IMR-90 (cell line): ENCODE data around the gene WNT4. TPM values are rescaled to one million over a fixed set of nuclear protein-coding genes. Genes with fewer than 3 reads are reported as not detected.

Experiments
- ATAC-seq: fragments of 200-7000 bp; cut with Tn5 transposase; 2 replicates; pipeline ENCODE4 v1.9.1; 2020; ENCODE audit warnings: low read depth, mild to moderate bottlenecking, moderate library complexity
- BruUV-seq: library from RNA; stranded (reverse); fragments of 400-500 nt; replicated peaks from 2 replicates; lab custom pipeline; 2021; lab: Mats Ljungman, UMichigan
- CTCF ChIA-PET: fragments of 300-600 bp; formaldehyde crosslinking; extraction: SDS; loops from one replicate; lab custom pipeline; 2021; ENCODE audit warnings: antibody characterized with exemption; lab: Yijun Ruan, JAX
- POLR2A ChIA-PET: fragments of 300-600 bp; sonication (Branson Sonifier 250); formaldehyde crosslinking; loops from one replicate; lab custom pipeline; 2022; ENCODE audit warnings: antibody characterized with exemption; ENCODE audit not compliant: unreplicated experiment; lab: Charles Lee
- DNase-seq: peaks from one replicate; pipeline ENCODE4 v3.0.0; 2013
- H2AFZ ChIP-seq: replicated peaks from 2 replicates; pipeline ENCODE3; 2013; ENCODE audit warnings: low read length, mild to moderate bottlenecking; ENCODE audit not compliant: poor library complexity
- H2AK5ac ChIP-seq: 2 replicates; pipeline ENCODE4 v1.6.1; 2013; ENCODE audit warnings: low read depth, low read length, inconsistent platforms
- H2AK9ac ChIP-seq: replicated peaks from 2 replicates; pipeline ENCODE3; 2013; ENCODE audit warnings: mild to moderate bottlenecking, low read depth, low read length, moderate library complexity; ENCODE audit not compliant: poor library complexity
- H2BK120ac ChIP-seq: 2 replicates; pipeline ENCODE4 v1.6.1; 2013; ENCODE audit warnings: low read depth, low read length, inconsistent platforms
- H2BK15ac ChIP-seq: 3 replicates; pipeline ENCODE4 v1.6.1; 2013; ENCODE audit warnings: low read depth, low read length, inconsistent platforms
- H2BK20ac ChIP-seq: 2 replicates; pipeline ENCODE4 v1.6.1; 2013; ENCODE audit warnings: low read depth, mild to moderate bottlenecking, inconsistent platforms, low read length, moderate library complexity
- H2BK5ac ChIP-seq: 2 replicates; pipeline ENCODE4 v1.6.1; 2013; ENCODE audit warnings: mild to moderate bottlenecking, low read depth, low read length, inconsistent platforms; ENCODE audit not compliant: poor library complexity, severe bottlenecking
- H3K14ac ChIP-seq: replicated peaks from 2 replicates; pipeline ENCODE4 v1.6.1; 2013; ENCODE audit warnings: low read depth, low read length, inconsistent platforms
- H3K18ac ChIP-seq: 2 replicates; pipeline ENCODE4 v1.6.1; 2013; ENCODE audit warnings: low read depth, low read length, control low read depth
- H3K23ac ChIP-seq: 2 replicates; pipeline ENCODE4 v1.6.1; 2013; ENCODE audit warnings: low read depth, low read length, inconsistent platforms
- H3K27ac ChIP-seq: 2 replicates; pipeline ENCODE4 v1.5.1; 2013; ENCODE audit warnings: mild to moderate bottlenecking, control low read depth, low read length; ENCODE audit not compliant: insufficient read depth
- H3K27me3 ChIP-seq: 2 replicates; pipeline ENCODE4 v1.6.1; 2013; ENCODE audit warnings: low read length; ENCODE audit not compliant: control insufficient read depth, insufficient read depth
- H3K36me3 ChIP-seq: 2 replicates; pipeline ENCODE4 v1.6.1; 2013; ENCODE audit warnings: low read length, mixed read lengths; ENCODE audit not compliant: control insufficient read depth, insufficient read depth
- H3K4ac ChIP-seq: 2 replicates; pipeline ENCODE4 v1.6.1; 2013; ENCODE audit warnings: low read depth, low read length, inconsistent platforms
- H3K4me1 ChIP-seq: 2 replicates; pipeline ENCODE4 v1.6.1; 2013; ENCODE audit warnings: low read length, mixed read lengths; ENCODE audit not compliant: control insufficient read depth, insufficient read depth
- H3K4me2 ChIP-seq: 2 replicates; pipeline ENCODE4 v1.6.1; 2013; ENCODE audit warnings: low read depth, mild to moderate bottlenecking, control low read depth, low read length, moderate library complexity
- H3K4me3 ChIP-seq: 2 replicates; pipeline ENCODE4 v1.5.1; 2013; ENCODE audit warnings: low read depth, mild to moderate bottlenecking, control low read depth, low read length, moderate library complexity; ENCODE audit not compliant: insufficient read depth
- H3K56ac ChIP-seq: 2 replicates; pipeline ENCODE4 v1.6.1; 2013; ENCODE audit warnings: low read length, inconsistent platforms; ENCODE audit not compliant: insufficient read depth; ENCODE audit errors: extremely low read depth
- H3K79me1 ChIP-seq, 2 experiments: 2 replicates each; pipeline ENCODE4 v1.6.1; 2013; ENCODE audit warnings: low read length in 2 of 2, inconsistent platforms in 1 of 2, low read depth in 1 of 2
- H3K9ac ChIP-seq: 2 replicates; pipeline ENCODE4 v1.6.1; 2013; ENCODE audit warnings: low read depth, low read length, control low read depth
- H3K9me1 ChIP-seq: 2 replicates; pipeline ENCODE4 v1.6.1; 2013; ENCODE audit warnings: low read length, inconsistent platforms; ENCODE audit not compliant: insufficient read depth
- H3K9me3 ChIP-seq: 2 replicates; pipeline ENCODE4 v1.6.1; 2013; ENCODE audit warnings: low read length; ENCODE audit not compliant: control insufficient read depth, insufficient read depth
- H4K20me1 ChIP-seq: 2 replicates; pipeline ENCODE4 v1.6.1; 2013; ENCODE audit warnings: low read length, inconsistent platforms; ENCODE audit not compliant: insufficient read depth
- H4K5ac ChIP-seq: 2 replicates; pipeline ENCODE4 v1.6.1; 2013; ENCODE audit warnings: mild to moderate bottlenecking, low read depth, low read length, control low read depth
- H4K8ac ChIP-seq, 2 experiments: 2 replicates each; pipeline ENCODE4 v1.6.1; 2013; ENCODE audit warnings: low read depth in 2 of 2, low read length in 2 of 2, control low read depth in 1 of 2, inconsistent platforms in 1 of 2
- H4K91ac ChIP-seq: 2 replicates; pipeline ENCODE4 v1.6.1; 2013; ENCODE audit warnings: low read depth, low read length, inconsistent platforms; ENCODE audit not compliant: insufficient read depth
- BHLHE40 ChIP-seq: fragments of 150-350 bp; IDR thresholded peaks from 2 replicates; pipeline ENCODE4 v1.6.1; 2016; ENCODE audit warnings: mild to moderate bottlenecking, low read depth, low read length
- CEBPB ChIP-seq: IDR thresholded peaks from 2 replicates; pipeline ENCODE4 v1.6.1; 2012; ENCODE audit warnings: low read depth, low read length, improper control_type of control experiment
- CHD1 ChIP-seq: IDR thresholded peaks from 2 replicates; pipeline ENCODE4 v1.6.1; 2012; ENCODE audit warnings: low read depth, low read length, improper control_type of control experiment
- MAZ ChIP-seq: IDR thresholded peaks from 2 replicates; pipeline ENCODE4 v1.6.1; 2012; ENCODE audit warnings: low read depth, mild to moderate bottlenecking, low read length, improper control_type of control experiment, moderate library complexity, borderline replicate concordance
- WGBS, 2 experiments: methylation state at CpG; one replicate each; pipeline versions ENCODE4 v1.1.5 to v1.1.7; 2013; ENCODE audit warnings: missing lambda C conversion rate in 2 of 2; ENCODE audit not compliant: insufficient read length in 1 of 2; ENCODE audit errors: extremely low coverage in 2 of 2; 5-methylcytosine and 5-hydroxymethylcytosine counted together
- dilution Hi-C: fragments of 300-500 bp; cut with HindIII; formaldehyde crosslinking; loops from one replicate; pipeline ENCODE4 v1.14.3; 2018; ENCODE audit warnings: low sequenced_read_pairs; ENCODE audit not compliant: unreplicated experiment
- in situ Hi-C: fragments of 300-500 bp; cut with MboI; formaldehyde crosslinking; loops from 3 replicates; pipeline ENCODE4 v1.14.3; 2019; ENCODE audit warnings: low sequenced_read_pairs, inconsistent platforms, mixed read lengths
- intact Hi-C: fragments of 100-400 bp; cut with micrococcal nuclease; formaldehyde crosslinking; loops from 2 replicates; pipeline ENCODE4 v1.10.0; 2022
- polyA plus RNA-seq, 3 experiments: library from polyadenylated mRNA; depleted of rRNA; stranded (reverse); fragments of >200 nt; gene quantifications; 2 replicates each; pipeline ENCODE4 v1.2.3, GENCODE V29; 2012; ENCODE audit warnings: low replicate concordance in 1 of 3
- total RNA-seq: library from RNA; depleted of rRNA; stranded (reverse); fragments of >200 nt; gene quantifications from 2 replicates; pipeline ENCODE4 v1.2.3, GENCODE V29; 2012

WNT4 gene
- total and polyA plus RNA-seq, 2 of the 4 experiments (the other 2 are of a cell fraction) = not detected

DNA sequence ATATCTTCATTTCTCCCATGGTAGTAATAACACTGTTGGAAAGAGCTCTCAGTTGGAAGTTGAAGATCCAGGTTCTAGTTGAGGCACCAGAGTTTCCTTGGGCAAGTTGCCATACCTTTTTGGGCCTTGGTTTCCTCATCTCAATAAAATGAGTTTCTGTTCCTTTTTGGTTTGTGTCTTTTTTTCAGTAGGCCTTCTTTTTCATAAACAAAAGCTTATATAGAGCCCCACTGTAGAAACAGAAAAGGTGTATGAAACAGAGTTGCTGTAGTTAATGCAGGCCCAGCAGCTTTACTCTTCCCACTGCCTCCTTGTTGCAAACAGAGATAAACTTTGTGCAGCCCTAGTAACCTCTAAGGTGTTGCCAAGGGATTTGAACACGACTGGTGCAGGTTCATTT is 41.7 kb downstream of the WNT4 start:
- Histone ChIP-seq H3K4me1 (no peaks in the 10 kb centered on the region; the same call in 1 of the 2 replicates), H3K4me3 (no peak overlapping the region), H4K20me1 (peaks cover 88% of the 10 kb centered on the region), H4K8ac (no peak overlapping the region), H2BK20ac (no peak overlapping the region), H2AFZ (no peak overlapping the region), H2BK5ac (no peak overlapping the region), H3K9me3 (no peaks in the 10 kb centered on the region), H2AK9ac (no peak overlapping the region), H3K4ac (no peak overlapping the region), H3K79me1 (peaks cover 55 to 83% of the 10 kb centered on the region in 2 experiments), H4K91ac (no peak overlapping the region), H3K9me1 (peaks cover 11% of the 10 kb centered on the region), H4K5ac (no peak overlapping the region), H2AK5ac (no peak overlapping the region), H3K56ac (no peak overlapping the region), H3K18ac (no peak overlapping the region), H3K14ac (no peak overlapping the region), H3K36me3 (peaks cover 23% of the 10 kb centered on the region), H3K27ac (no peak overlapping the region), H3K9ac (no peak overlapping the region), H3K4me2 (no peak overlapping the region), H3K23ac (peak overlapping the region; percentile 25; the same call in 1 of the 2 replicates), H3K27me3 (no peaks in the 10 kb centered on the region), H2BK120ac (no peak overlapping the region), H2BK15ac (no peak overlapping the region)
- TF ChIP-seq MAZ (no peak), CHD1 (no peak), CEBPB (no peak), BHLHE40 (no peak)
- dilution Hi-C loops = no loop called here
- intact Hi-C loops = loop anchor here (10.0 kb wide), 1 partner anchor 544 kb away; the partner anchor contains the start of gene C1QC
- no peak for ATAC-seq
- WGBS, 2 experiments = no CpG with 5 or more reads among the region's 1 CpG
- POLR2A ChIA-PET = interaction anchor here (0.7 kb wide), 1 partner anchor 9 kb away, joined by 4 read pairs; no protein-coding TSS in a partner anchor
- in situ Hi-C loops = no loop called here
- no peak for DNase-seq
- CTCF ChIA-PET = no interaction called here
- no TSS peak for BruUV-seq
